ENCODE measurements around the gene POLR2J3.
"Not testable (repeated sequence)": the region's sequence is repeated elsewhere in the genome, so short reads cannot be mapped to it uniquely, and the experiment has no call there.

DNA sequence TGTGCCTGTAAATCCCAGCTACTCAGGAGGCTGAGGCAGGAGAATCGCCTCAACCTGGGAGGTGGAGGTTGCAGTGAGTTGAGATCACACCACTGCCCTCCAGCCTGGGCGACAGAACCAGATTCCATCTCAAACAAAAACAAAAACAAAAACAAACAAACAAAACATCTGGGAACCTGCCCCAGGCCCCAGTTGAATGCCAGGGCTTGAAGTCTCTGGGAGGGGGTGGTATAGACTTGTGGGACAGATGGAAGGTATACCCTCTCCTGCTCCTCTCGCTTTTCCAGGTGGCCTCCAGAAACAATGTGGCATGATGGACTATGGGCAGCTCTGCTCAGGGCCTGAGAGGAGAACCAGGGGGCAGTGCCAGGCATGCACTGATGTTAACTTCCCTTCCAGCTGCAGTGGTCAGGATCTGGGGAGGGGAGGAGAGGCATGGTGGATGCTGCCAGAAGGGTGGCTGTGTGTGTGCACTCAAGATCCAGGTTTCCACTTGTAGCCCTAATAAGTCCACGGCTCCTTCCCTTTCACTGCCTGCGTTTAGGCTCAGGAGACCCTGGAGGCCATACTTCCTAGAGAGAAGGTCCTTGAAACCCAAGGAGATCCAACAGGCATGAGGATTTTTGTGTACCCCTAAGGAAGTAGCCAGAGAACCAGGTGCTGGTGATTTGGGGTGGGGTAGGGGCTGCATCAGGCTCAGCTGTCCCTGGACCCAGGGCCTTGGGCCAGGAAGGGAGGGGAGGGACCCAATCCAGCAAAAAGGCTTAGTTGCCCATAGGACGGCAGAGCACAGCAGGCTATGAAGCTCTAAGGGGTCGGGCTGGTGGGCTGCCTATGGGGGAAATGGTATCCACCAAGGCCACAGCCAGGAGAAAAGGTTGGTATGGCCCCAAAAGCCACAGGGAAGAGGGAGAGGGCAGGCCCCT is 5.2 kb upstream of the POLR2J3 start:
- TF ChIP-seq, protein P1, sequence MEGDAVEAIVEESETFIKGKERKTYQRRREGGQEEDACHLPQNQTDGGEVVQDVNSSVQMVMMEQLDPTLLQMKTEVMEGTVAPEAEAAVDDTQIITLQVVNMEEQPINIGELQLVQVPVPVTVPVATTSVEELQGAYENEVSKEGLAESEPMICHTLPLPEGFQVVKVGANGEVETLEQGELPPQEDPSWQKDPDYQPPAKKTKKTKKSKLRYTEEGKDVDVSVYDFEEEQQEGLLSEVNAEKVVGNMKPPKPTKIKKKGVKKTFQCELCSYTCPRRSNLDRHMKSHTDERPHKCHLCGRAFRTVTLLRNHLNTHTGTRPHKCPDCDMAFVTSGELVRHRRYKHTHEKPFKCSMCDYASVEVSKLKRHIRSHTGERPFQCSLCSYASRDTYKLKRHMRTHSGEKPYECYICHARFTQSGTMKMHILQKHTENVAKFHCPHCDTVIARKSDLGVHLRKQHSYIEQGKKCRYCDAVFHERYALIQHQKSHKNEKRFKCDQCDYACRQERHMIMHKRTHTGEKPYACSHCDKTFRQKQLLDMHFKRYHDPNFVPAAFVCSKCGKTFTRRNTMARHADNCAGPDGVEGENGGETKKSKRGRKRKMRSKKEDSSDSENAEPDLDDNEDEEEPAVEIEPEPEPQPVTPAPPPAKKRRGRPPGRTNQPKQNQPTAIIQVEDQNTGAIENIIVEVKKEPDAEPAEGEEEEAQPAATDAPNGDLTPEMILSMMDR (IDR thresholded peaks at IDR 0.05; ENCODE audit: borderline replicate concordance, extremely low read depth, low read length, poor library complexity, severe bottlenecking) = not testable (repeated sequence)
- not testable (repeated sequence) for TF ChIP-seq EZH2 (IDR thresholded peaks at IDR 0.05; ENCODE audit: borderline replicate concordance, low read depth, low read length, severe bottlenecking)
